ENCODE data around the gene OR2M5.

OR2M5 gene

DNA sequence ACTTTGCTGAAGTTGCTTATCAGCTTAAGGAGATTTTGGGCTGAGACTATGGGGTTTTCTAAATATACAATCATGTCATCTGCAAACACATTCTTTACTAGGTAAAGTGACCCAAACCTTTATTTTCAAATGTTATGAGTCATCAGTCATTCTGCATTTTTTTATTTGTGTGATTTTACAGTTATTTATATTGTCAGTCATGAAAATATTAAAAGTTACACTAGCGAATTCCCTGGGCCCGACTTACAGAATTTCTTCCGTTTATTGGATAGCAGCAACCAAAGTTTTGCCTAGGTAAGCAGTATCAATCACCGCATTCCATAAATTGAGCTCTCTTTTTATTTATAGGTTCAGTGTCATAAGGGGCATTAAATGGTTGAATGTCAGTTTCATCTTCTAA lies 13.8 kb downstream of the OR2M5 start:
- ChIA-PET POLR2A (no interaction called here), CTCF (no interaction called here)
- no peak for DNase-seq (ENCODE audit: extremely low spot score)
- TF ChIP-seq PKNOX1 (IDR thresholded peaks at IDR 0.05): no peak
- TF ChIP-seq CTBP1 (IDR thresholded peaks at IDR 0.05; ENCODE audit: borderline replicate concordance): no peak
- no peak for TF ChIP-seq HDGF (IDR thresholded peaks at IDR 0.05; ENCODE audit: borderline replicate concordance)
- no peak for TF ChIP-seq ARNT (IDR thresholded peaks at IDR 0.05)
- no peak for TF ChIP-seq FOXA1 (IDR thresholded peaks at IDR 0.05)
- TF ChIP-seq SP1 (IDR thresholded peaks at IDR 0.05): no peak
- TF ChIP-seq L3MBTL2 (conservative IDR thresholded peaks at IDR 0.05): no peak
- TF ChIP-seq BHLHE40 (IDR thresholded peaks at IDR 0.05; ENCODE audit: borderline replicate concordance): no peak

DNA sequence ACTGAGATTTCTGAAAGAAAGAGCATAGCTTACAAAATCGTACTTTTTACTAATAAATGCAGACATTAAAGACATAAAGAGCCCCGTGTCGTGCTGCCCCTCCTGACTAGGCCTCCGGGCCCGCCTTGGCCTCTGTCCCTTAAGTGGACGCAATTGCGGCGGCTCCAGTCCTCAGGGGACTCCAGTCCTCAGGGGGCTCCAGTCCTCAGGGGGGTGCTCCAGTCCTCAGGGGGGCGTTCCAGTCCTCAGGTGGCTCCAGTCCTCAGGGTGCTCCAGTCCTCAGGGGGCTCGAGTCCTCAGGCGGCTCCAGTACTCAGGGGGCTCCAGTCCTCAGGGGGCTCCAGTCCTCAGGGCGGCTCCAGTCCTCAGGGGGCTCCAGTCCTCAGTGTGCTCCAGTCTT lies 19.1 kb downstream of the OR2M5 start:
- TF ChIP-seq SP1 (IDR thresholded peaks at IDR 0.05): no peak
- TF ChIP-seq ARNT (IDR thresholded peaks at IDR 0.05): no peak
- TF ChIP-seq NFRKB (IDR thresholded peaks at IDR 0.05): no peak
- TF ChIP-seq ELF4 (IDR thresholded peaks at IDR 0.05): no peak
- no peak for TF ChIP-seq BHLHE40 (IDR thresholded peaks at IDR 0.05; ENCODE audit: borderline replicate concordance)
- DNase-seq (ENCODE audit: extremely low spot score): no peak
- CTCF ChIA-PET: no interaction called here
- POLR2A ChIA-PET: no interaction called here

DNA sequence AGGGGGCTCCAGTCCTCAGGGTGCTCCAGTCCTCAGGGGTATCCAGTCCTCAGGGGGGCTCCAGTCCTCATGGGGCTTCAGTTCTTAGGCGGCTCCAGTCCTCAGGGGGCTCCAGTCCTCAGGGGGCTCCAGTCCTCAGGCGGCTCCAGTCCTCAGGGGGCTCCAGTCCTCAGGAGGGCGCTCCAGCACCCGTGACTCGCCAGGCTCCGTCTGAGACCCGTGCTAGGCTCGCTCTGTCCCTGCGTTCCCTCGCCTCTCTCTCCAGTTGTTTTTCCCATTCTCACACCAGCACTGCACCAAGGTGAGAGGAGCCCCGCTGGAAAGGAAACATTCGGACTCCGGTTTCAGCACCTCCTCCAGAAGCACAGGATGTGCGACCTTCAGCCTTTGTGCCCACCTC lies 20.2 kb downstream of the OR2M5 start:
- TF ChIP-seq SUZ12 (IDR thresholded peaks at IDR 0.05): no peak
- TF ChIP-seq LEF1 (IDR thresholded peaks at IDR 0.05; ENCODE audit: borderline replicate concordance): no peak
- TF ChIP-seq CTBP1 (IDR thresholded peaks at IDR 0.05; ENCODE audit: borderline replicate concordance): no peak
- no peak for TF ChIP-seq PKNOX1 (IDR thresholded peaks at IDR 0.05)
- TF ChIP-seq FOXK2 (IDR thresholded peaks at IDR 0.05): no peak
- TF ChIP-seq NFRKB (IDR thresholded peaks at IDR 0.05): no peak
- no peak for TF ChIP-seq ZNF384 (IDR thresholded peaks at IDR 0.05)
- no peak for TF ChIP-seq ARNT (IDR thresholded peaks at IDR 0.05)
- no peak for TF ChIP-seq HDGF (IDR thresholded peaks at IDR 0.05; ENCODE audit: borderline replicate concordance)
- no peak for TF ChIP-seq BHLHE40 (IDR thresholded peaks at IDR 0.05; ENCODE audit: borderline replicate concordance)
- no peak for TF ChIP-seq SP1 (IDR thresholded peaks at IDR 0.05)
- TF ChIP-seq FOXA1 (IDR thresholded peaks at IDR 0.05): no peak
- no peak for TF ChIP-seq TARDBP (IDR thresholded peaks at IDR 0.05)
- TF ChIP-seq FOXM1 (IDR thresholded peaks at IDR 0.05; ENCODE audit: borderline replicate concordance): no peak
- TF ChIP-seq L3MBTL2 (conservative IDR thresholded peaks at IDR 0.05): no peak
- TF ChIP-seq ELF4 (IDR thresholded peaks at IDR 0.05): no peak
- DNase-seq (ENCODE audit: extremely low spot score): no peak
- ChIA-PET CTCF (no interaction called here), POLR2A (no interaction called here)

DNA sequence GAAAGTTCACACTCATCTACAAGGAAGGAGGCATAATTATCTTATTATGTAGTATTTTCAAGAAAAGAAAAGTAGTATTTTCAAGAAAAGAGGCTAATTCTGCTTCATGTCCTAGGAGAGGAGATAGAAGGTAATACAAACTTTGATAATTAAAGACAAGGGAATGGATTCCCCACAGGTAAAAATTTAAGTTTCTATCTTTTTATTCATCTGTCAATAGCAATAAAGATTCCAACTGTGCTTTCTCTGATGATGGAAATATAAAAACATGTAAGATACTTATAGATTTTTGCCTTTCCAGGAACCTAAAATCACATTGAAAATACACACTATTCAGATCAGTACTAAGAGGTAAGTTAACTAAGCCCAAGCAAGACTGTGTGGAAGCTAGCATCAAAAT lies 29.6 kb downstream of the OR2M5 start, which contains the start of gene OR2M2:
TSS of gene OR2M2 (plus strand) at position 301 of the 400 bp plus-strand sequence. CDS start 5,165 bp downstream, outside the sequence.
- POLR2A ChIA-PET: no interaction called here

DNA sequence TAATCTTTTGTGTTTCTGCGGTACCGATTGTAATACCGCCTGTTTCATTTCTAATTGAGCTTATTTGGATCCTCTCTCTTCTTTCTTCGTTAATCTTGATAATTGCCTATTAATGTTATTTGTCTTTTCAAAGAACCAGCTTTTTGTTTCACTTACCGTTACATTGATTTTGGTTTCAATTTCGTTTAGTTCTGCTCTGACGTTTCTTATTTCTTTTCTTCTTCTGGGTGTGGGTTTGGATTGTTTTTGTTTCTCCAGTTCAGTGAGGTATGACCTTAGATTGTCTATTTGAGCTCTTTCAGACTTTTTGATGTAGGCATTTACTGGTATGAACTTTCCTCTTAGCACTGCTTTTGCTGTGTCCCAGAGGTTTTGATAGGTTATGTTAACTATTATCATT lies 39.0 kb downstream of the OR2M5 start:
- ChIA-PET CTCF (no interaction called here), POLR2A (no interaction called here)
- no peak for DNase-seq (ENCODE audit: extremely low spot score)
- TF ChIP-seq NFRKB (IDR thresholded peaks at IDR 0.05) (no peak), SP1 (IDR thresholded peaks at IDR 0.05) (no peak), TARDBP (IDR thresholded peaks at IDR 0.05) (no peak), FOXK2 (IDR thresholded peaks at IDR 0.05) (no peak)

More for the DNA sequence above, 29.6 kb downstream of the OR2M5 start, which contains the start of gene OR2M2:
- CTCF ChIA-PET: no interaction called here
- no peak for TF ChIP-seq ARNT (IDR thresholded peaks at IDR 0.05)
- no peak for TF ChIP-seq BHLHE40 (IDR thresholded peaks at IDR 0.05; ENCODE audit: borderline replicate concordance)
- DNase-seq (ENCODE audit: extremely low spot score): no peak

- CTCF ChIA-PET: no interaction called here
- DNase-seq (ENCODE audit: extremely low spot score): no peak
- TF ChIP-seq FOXA1 (IDR thresholded peaks at IDR 0.05) (no peak), SP1 (IDR thresholded peaks at IDR 0.05) (no peak), ZNF384 (IDR thresholded peaks at IDR 0.05) (no peak), PKNOX1 (IDR thresholded peaks at IDR 0.05) (no peak), L3MBTL2 (conservative IDR thresholded peaks at IDR 0.05) (no peak), ELF4 (IDR thresholded peaks at IDR 0.05) (no peak)
- POLR2A ChIA-PET: no interaction called here
These were observed 42.4 kb downstream of the OR2M5 start for GRCh38 chr1:248187363-248187762.

DNA sequence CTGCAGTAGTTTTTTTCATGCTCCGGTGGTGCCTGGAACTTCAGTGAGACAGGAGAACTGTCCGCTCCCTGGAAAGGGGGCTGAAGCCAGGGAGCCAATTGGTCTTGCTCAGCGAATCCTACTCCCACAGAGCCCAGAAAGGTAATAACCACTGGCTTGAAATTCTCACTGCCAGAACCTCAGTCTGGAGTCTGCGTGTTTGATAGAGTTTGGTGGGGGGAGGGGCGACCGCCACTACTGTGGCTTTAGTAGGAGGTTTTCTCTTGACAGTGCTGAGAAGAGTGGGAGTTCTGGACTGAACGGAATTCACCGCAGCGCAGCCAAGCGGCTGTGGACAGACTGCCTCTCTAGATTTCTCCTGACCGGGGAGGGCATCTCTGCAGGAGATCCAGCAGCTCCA lies 44.1 kb downstream of the OR2M5 start:
- CTCF ChIA-PET: no interaction called here
- POLR2A ChIA-PET: no interaction called here
- TF ChIP-seq FOXA1 (IDR thresholded peaks at IDR 0.05) (no peak), TARDBP (IDR thresholded peaks at IDR 0.05) (no peak), HDGF (IDR thresholded peaks at IDR 0.05; ENCODE audit: borderline replicate concordance) (no peak), ELF4 (IDR thresholded peaks at IDR 0.05) (no peak), ZNF384 (IDR thresholded peaks at IDR 0.05) (no peak), PKNOX1 (IDR thresholded peaks at IDR 0.05) (no peak), SP1 (IDR thresholded peaks at IDR 0.05) (no peak), SUZ12 (IDR thresholded peaks at IDR 0.05) (no peak), FOXK2 (IDR thresholded peaks at IDR 0.05) (no peak), FOXM1 (IDR thresholded peaks at IDR 0.05; ENCODE audit: borderline replicate concordance) (no peak), L3MBTL2 (conservative IDR thresholded peaks at IDR 0.05) (no peak), ARNT (IDR thresholded peaks at IDR 0.05) (no peak), CTBP1 (IDR thresholded peaks at IDR 0.05; ENCODE audit: borderline replicate concordance) (no peak), NFRKB (IDR thresholded peaks at IDR 0.05) (no peak), BHLHE40 (IDR thresholded peaks at IDR 0.05; ENCODE audit: borderline replicate concordance) (no peak), LEF1 (IDR thresholded peaks at IDR 0.05; ENCODE audit: borderline replicate concordance) (no peak)
- DNase-seq (ENCODE audit: extremely low spot score): no peak

All from HEK293T (cell line).